Rectal smooth muscle tissue (tissue), 1 donor: ENCODE results near the gene FREM1.

Experiments used
- H3K27ac ChIP-seq: one replicate; pipeline ENCODE4 v1.7.0; 2013; ENCODE audit warnings: low read depth, low read length, inconsistent platforms
- H3K27me3 ChIP-seq: one replicate; pipeline ENCODE4 v1.7.0; 2013; ENCODE audit warnings: low read length; ENCODE audit not compliant: control insufficient read depth, insufficient read depth
- H3K36me3 ChIP-seq: one replicate; pipeline ENCODE4 v1.7.0; 2013; ENCODE audit warnings: low read length; ENCODE audit not compliant: control insufficient read depth, insufficient read depth
- H3K4me1 ChIP-seq: one replicate; pipeline ENCODE4 v1.7.0; 2013; ENCODE audit warnings: low read length; ENCODE audit not compliant: control insufficient read depth, insufficient read depth
- H3K4me3 ChIP-seq: one replicate; pipeline ENCODE4 v1.7.0; 2013; ENCODE audit warnings: low read length
- H3K9ac ChIP-seq: one replicate; pipeline ENCODE4 v1.7.0; 2013; ENCODE audit warnings: low read length

Gene FREM1

DNA sequence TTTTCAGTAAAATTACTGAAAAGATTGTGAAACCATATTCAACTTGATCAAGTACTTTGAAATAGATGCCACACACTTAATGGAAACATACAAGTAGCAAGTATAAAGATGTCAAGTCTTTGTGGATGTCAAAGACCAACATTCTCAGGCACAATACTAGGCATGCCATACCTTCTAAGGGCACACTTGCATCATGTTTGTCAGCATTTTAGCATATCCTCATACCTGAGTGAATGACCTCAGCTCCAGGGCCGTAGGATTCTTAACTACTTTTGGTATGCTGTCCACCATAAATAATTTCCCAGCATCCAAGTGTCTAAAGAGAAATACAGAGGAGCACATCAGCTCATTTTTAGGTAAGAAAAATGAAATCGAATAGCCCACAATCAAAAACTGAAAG, 86.4 kb downstream of the FREM1 start:
- no peaks in the 10 kb centered on the region for H3K4me1 ChIP-seq
- no peaks in the 10 kb centered on the region for H3K27me3 ChIP-seq

GRCh38 chr9:14822666-14823065, 87.6 kb downstream of the FREM1 start:
- no peak overlapping the region for H3K27ac ChIP-seq
- no peaks in the 10 kb centered on the region for H3K4me1 ChIP-seq
- H3K4me3 ChIP-seq = no peak overlapping the region
- peaks cover 2% of the 10 kb centered on the region for H3K36me3 ChIP-seq
- H3K27me3 ChIP-seq = no peaks in the 10 kb centered on the region
- no peak overlapping the region for H3K9ac ChIP-seq

More for the DNA sequence above, 86.4 kb downstream of the FREM1 start:
- no peak overlapping the region for H3K4me3 ChIP-seq
- no peaks in the 10 kb centered on the region for H3K36me3 ChIP-seq
- no peak overlapping the region for H3K27ac ChIP-seq
- H3K9ac ChIP-seq = no peak overlapping the region

- Histone ChIP-seq H3K27ac (no peak overlapping the region), H3K36me3 (peaks cover 2% of the 10 kb centered on the region), H3K4me3 (no peak overlapping the region), H3K27me3 (no peaks in the 10 kb centered on the region), H3K9ac (no peak overlapping the region), H3K4me1 (no peaks in the 10 kb centered on the region)
Observed at GRCh38 chr9:14819183-14819582, 91.0 kb downstream of the FREM1 start.

GRCh38 chr9:14814249-14814628, 96.0 kb downstream of the FREM1 start:
- H3K27me3 ChIP-seq = no peaks in the 10 kb centered on the region
- H3K9ac ChIP-seq = no peak overlapping the region
- peaks cover 2% of the 10 kb centered on the region for H3K36me3 ChIP-seq
- no peak overlapping the region for H3K27ac ChIP-seq
- no peak overlapping the region for H3K4me3 ChIP-seq
- no peaks in the 10 kb centered on the region for H3K4me1 ChIP-seq

GRCh38 chr9:14813336-14814248, 96.6 kb downstream of the FREM1 start:
- Histone ChIP-seq H3K27me3 (no peaks in the 10 kb centered on the region), H3K4me3 (no peak overlapping the region), H3K27ac (no peak overlapping the region)

DNA sequence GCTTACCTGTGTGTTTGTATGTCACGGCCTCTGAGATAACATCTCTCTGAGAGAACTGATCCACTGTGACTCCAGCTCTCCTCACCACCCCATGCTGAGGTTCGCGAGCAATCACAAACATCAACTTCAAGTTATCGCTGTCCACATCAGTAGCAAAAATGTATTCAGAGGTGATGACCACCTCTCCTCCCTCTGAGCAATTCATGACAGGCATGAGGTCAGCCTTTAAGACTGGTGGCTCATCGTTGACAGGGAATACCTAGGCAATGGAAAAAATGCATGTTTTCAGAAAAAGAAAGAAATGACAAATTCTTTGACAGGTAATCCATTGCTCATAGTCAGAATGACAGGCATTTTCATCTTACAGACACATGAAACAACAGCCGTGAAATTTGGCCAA, 97.4 kb downstream of the FREM1 start:
- Histone ChIP-seq H3K27me3 (no peaks in the 10 kb centered on the region), H3K27ac (no peak overlapping the region), H3K4me3 (no peak overlapping the region), H3K36me3 (no peaks in the 10 kb centered on the region), H3K4me1 (no peaks in the 10 kb centered on the region), H3K9ac (no peak overlapping the region)

More at GRCh38 chr9:14813336-14814248, 96.6 kb downstream of the FREM1 start:
- Histone ChIP-seq H3K9ac (no peak overlapping the region), H3K36me3 (peaks cover 2% of the 10 kb centered on the region), H3K4me1 (no peaks in the 10 kb centered on the region)

GRCh38 chr9:14811844-14812243, 98.4 kb downstream of the FREM1 start:
- Histone ChIP-seq H3K9ac (no peak overlapping the region), H3K36me3 (no peaks in the 10 kb centered on the region), H3K4me3 (no peak overlapping the region), H3K27me3 (no peaks in the 10 kb centered on the region), H3K27ac (no peak overlapping the region), H3K4me1 (no peaks in the 10 kb centered on the region)

GRCh38 chr9:14806941-14807520, 103.2 kb downstream of the FREM1 start:
- H3K27me3 ChIP-seq = no peaks in the 10 kb centered on the region
- no peak overlapping the region for H3K27ac ChIP-seq
- H3K4me1 ChIP-seq = no peaks in the 10 kb centered on the region
- no peak overlapping the region for H3K9ac ChIP-seq
- no peaks in the 10 kb centered on the region for H3K36me3 ChIP-seq
- H3K4me3 ChIP-seq = no peak overlapping the region

DNA sequence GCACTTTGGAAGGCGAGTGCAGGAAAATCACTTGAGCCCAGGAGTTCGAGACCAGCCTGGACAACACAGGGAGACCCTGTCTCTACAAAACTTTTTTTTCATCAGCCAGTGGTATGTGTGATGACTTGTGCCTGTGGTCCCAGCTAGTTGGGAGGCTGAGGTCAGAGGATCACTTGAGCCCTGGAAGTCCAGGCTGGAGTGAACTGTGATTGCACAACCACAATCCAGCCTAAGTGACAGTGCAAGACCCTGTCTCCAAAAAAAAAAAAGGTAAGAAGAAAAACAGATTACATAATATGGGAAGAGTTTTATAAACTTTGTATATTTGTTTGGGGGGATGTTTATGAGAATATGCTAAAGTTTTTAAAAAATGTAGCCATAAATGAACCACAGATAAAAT, 111.2 kb downstream of the FREM1 start:
- Histone ChIP-seq H3K27ac (no peak overlapping the region), H3K4me3 (no peak overlapping the region), H3K4me1 (no peaks in the 10 kb centered on the region), H3K9ac (no peak overlapping the region), H3K36me3 (no peaks in the 10 kb centered on the region), H3K27me3 (no peaks in the 10 kb centered on the region)

DNA sequence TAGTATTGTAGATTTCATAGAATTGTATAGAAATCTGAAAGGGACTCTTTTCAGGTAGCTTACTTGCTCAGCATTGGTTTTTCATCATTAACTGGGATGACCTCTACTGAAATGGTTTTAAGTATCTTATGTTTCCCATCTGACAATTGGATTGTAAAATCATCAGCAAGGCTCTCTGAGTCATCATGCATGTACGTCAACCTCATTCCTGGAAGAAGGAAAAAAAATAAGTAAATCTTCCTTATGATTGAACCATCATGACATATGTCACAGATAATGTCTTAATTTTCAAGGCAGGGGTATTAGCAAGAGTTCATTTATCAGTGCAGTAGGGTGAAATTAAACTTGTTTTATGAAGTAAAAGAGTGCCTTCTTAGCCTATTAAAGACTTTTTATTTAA, 112.8 kb downstream of the FREM1 start:
- Histone ChIP-seq H3K27ac (no peak overlapping the region), H3K4me3 (no peak overlapping the region)

GRCh38 chr9:14793389-14793788, 116.8 kb downstream of the FREM1 start:
- Histone ChIP-seq H3K9ac (no peak overlapping the region), H3K4me1 (no peaks in the 10 kb centered on the region), H3K27me3 (no peaks in the 10 kb centered on the region), H3K27ac (no peak overlapping the region), H3K36me3 (peaks cover 3% of the 10 kb centered on the region), H3K4me3 (no peak overlapping the region)

More for the DNA sequence above, 112.8 kb downstream of the FREM1 start:
- H3K4me1 ChIP-seq = no peaks in the 10 kb centered on the region
- no peaks in the 10 kb centered on the region for H3K27me3 ChIP-seq
- H3K9ac ChIP-seq = no peak overlapping the region
- no peaks in the 10 kb centered on the region for H3K36me3 ChIP-seq

- no peaks in the 10 kb centered on the region for H3K27me3 ChIP-seq
- H3K27ac ChIP-seq = no peak overlapping the region
- H3K36me3 ChIP-seq = peaks cover 3% of the 10 kb centered on the region
- no peak overlapping the region for H3K9ac ChIP-seq
- no peaks in the 10 kb centered on the region for H3K4me1 ChIP-seq
- H3K4me3 ChIP-seq = no peak overlapping the region
Observed at GRCh38 chr9:14790628-14791027, 119.6 kb downstream of the FREM1 start.

GRCh38 chr9:14788846-14789245, 121.4 kb downstream of the FREM1 start:
- Histone ChIP-seq H3K27ac (no peak overlapping the region), H3K36me3 (peaks cover 3% of the 10 kb centered on the region), H3K4me3 (no peak overlapping the region), H3K27me3 (no peaks in the 10 kb centered on the region), H3K4me1 (no peaks in the 10 kb centered on the region), H3K9ac (no peak overlapping the region)
